Spleen (tissue), 11 donors: ENCODE data around the gene HDAC9. TPM values are rescaled to one million over a fixed set of nuclear protein-coding genes. Genes with fewer than 3 reads are reported as not detected.

ENCODE experiments used
- DNase-seq: peaks from one replicate; pipeline ENCODE4 v3.0.0-alpha.2; 2020
- H3K27ac ChIP-seq, 8 donors: fragments of 200-600 bp; sonication (generic) in 7 of 8; 1 replicate in 4 of 8; 2 replicates in 4 of 8; pipeline versions ENCODE4 v1.5.0 to v1.8.0; 2016 to 2021; ENCODE audit warnings: inconsistent platforms in 4 of 8, mild to moderate bottlenecking in 4 of 8, moderate library complexity in 1 of 8
- H3K27me3 ChIP-seq, 7 donors: fragments of 200-600 bp; sonication (generic) in 6 of 7; replicated peaks in 1 of 7; 1 replicate in 4 of 7; 2 replicates in 3 of 7; pipeline versions ENCODE4 v1.5.0 to v1.8.0; 2016 to 2021; ENCODE audit warnings: inconsistent platforms in 3 of 7, mild to moderate bottlenecking in 1 of 7
- H3K36me3 ChIP-seq, 6 donors: fragments of 200-600 bp; sonication (generic) in 5 of 6; 1 replicate in 4 of 6; 2 replicates in 2 of 6; pipeline versions ENCODE4 v1.5.0 to v1.8.0; 2016 to 2021; ENCODE audit warnings: inconsistent platforms in 2 of 6
- H3K4me1 ChIP-seq, 6 donors: fragments of 200-600 bp; sonication (generic) in 5 of 6; 1 replicate in 3 of 6; 2 replicates in 3 of 6; pipeline versions ENCODE4 v1.5.0 to v1.8.0; 2016 to 2021; ENCODE audit warnings: inconsistent platforms in 3 of 6
- H3K4me3 ChIP-seq, 8 donors: fragments of 200-600 bp; sonication (generic) in 7 of 8; 1 replicate in 4 of 8; 2 replicates in 4 of 8; pipeline versions ENCODE4 v1.5.0 to v1.8.0; 2016 to 2021; ENCODE audit warnings: inconsistent platforms in 4 of 8, mild to moderate bottlenecking in 4 of 8, moderate library complexity in 2 of 8
- H3K9me3 ChIP-seq, 8 donors: fragments of 200-600 bp; sonication (generic) in 7 of 8; 1 replicate in 4 of 8; 2 replicates in 4 of 8; pipeline versions ENCODE4 v1.5.0 to v1.8.0; 2016 to 2021; ENCODE audit warnings: inconsistent platforms in 4 of 8
- POLR2A ChIP-seq, 3 donors: fragments of 450-650 bp; IDR thresholded peaks; one replicate each; pipeline ENCODE4 v1.5.1; 2017; ENCODE audit warnings: antibody characterized with exemption in 3 of 3, mild to moderate bottlenecking in 1 of 3
- POLR2AphosphoS5 ChIP-seq, 3 donors: sonication (generic); formaldehyde crosslinking; IDR thresholded peaks; one replicate each; pipeline ENCODE4 v1.5.1; 2017; ENCODE audit warnings: antibody characterized with exemption in 3 of 3
- WGBS, 5 donors: extraction: QIAGEN DNeasy Blood & Tissue Kit in 3 of 5; methylation state at CpG; one replicate each; pipeline versions ENCODE4 v1.1.5 to v1.1.7; 2013 to 2018; 5-methylcytosine and 5-hydroxymethylcytosine counted together
- intact Hi-C: fragments of 100-400 bp; cut with DNase I; formaldehyde crosslinking; loops from one replicate; pipeline ENCODE4 v1.15.0; 2023; ENCODE audit warnings: low total_unique reads
- polyA plus RNA-seq, 3 donors: library from polyadenylated mRNA; stranded (reverse); fragments of 200-250 nt; gene quantifications; one replicate each; pipeline ENCODE4 v1.2.1, GENCODE V29; 2013
- total RNA-seq, 7 donors: library from RNA; depleted of rRNA in 3 of 7; stranded (reverse); fragments of >200 nt in 3 of 7; fragmentation: NEBNext Ultra II Directional in 4 of 7; extraction: Animal tissue kit (Norgen Biotek cat#: 25700) in 4 of 7; gene quantifications; one replicate each; pipeline versions ENCODE4 v1.1.0 to v1.2.1, GENCODE V29; 2016 to 2021
- TF ChIP-seq, protein P1 (sequence below), 11 experiments: fragments of 200-600 bp in 7 of 11; fragments of 450-650 bp in 4 of 11; sonication (generic) in 4 of 11; IDR thresholded peaks in 8 of 11; conservative IDR thresholded peaks in 3 of 11; 1 replicate in 7 of 11; 2 replicates in 4 of 11; pipeline versions ENCODE4 v1.4.0 to v1.8.0; 2016 to 2021; ENCODE audit warnings: antibody characterized with exemption in 11 of 11, inconsistent platforms in 4 of 11, mild to moderate bottlenecking in 1 of 11
- donor health status: healthy with polysubstance abuse.
- donor health status: DM: no; HTN: no; CAD: no; lungs with moderate emphysema.
- donor health status: DM: no; HTN: no; CAD: no.
- donor health status: Bipolar disorder and iron deficiency.
- donor health status: healthy.
- donor health status: DM: no; HTN: no; CAD: no.
- donor health status: DM: yes; HTN: yes; CAD: no.

Gene HDAC9
- total and polyA plus RNA-seq, 10 donors = 15.9 to 100 (median 66.1) TPM

DNA sequence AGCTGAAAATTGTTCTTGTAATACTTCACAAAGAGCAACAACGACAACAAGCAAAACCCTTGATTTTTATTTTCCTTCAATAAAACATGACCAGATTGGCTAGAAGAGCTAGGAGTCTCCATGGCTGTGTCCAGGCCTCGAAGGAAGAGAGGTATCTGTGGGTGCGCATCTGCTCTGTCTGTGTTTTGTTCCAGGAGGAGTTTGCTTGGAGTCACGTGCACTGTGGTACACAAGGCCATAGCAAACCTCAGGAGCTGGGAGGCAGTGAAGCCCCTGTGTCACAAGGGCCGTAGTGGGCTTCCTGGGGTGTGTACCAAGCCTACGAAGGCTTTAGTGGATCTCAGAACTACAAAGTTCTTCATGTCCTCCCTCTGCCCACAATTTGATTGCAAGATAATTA is 350.2 kb downstream of the HDAC9 start:
- intact Hi-C loops = no loop called here
- WGBS, 5 donors = 85 to 93% (median 90%) methylated on average over 6 of the region's 6 CpGs
- no peaks in the 10 kb centered on the region for H3K27me3 ChIP-seq
- DNase-seq = no peak
- H3K9me3 ChIP-seq = no peaks in the 10 kb centered on the region
- H3K4me1 ChIP-seq = no peaks in the 10 kb centered on the region
- TF ChIP-seq, protein P1, sequence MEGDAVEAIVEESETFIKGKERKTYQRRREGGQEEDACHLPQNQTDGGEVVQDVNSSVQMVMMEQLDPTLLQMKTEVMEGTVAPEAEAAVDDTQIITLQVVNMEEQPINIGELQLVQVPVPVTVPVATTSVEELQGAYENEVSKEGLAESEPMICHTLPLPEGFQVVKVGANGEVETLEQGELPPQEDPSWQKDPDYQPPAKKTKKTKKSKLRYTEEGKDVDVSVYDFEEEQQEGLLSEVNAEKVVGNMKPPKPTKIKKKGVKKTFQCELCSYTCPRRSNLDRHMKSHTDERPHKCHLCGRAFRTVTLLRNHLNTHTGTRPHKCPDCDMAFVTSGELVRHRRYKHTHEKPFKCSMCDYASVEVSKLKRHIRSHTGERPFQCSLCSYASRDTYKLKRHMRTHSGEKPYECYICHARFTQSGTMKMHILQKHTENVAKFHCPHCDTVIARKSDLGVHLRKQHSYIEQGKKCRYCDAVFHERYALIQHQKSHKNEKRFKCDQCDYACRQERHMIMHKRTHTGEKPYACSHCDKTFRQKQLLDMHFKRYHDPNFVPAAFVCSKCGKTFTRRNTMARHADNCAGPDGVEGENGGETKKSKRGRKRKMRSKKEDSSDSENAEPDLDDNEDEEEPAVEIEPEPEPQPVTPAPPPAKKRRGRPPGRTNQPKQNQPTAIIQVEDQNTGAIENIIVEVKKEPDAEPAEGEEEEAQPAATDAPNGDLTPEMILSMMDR (IDR thresholded peaks at IDR 0.05 in 8 of 11, conservative IDR thresholded peaks at IDR 0.05 in 3 of 11) = no peak
- no peak for TF ChIP-seq POLR2A (IDR thresholded peaks at IDR 0.05)
- TF ChIP-seq POLR2AphosphoS5 (IDR thresholded peaks at IDR 0.05) = no peak
- no peak overlapping the region for H3K4me3 ChIP-seq
- H3K36me3 ChIP-seq = no peaks in the 10 kb centered on the region
- H3K27ac ChIP-seq = no peak overlapping the region

DNA sequence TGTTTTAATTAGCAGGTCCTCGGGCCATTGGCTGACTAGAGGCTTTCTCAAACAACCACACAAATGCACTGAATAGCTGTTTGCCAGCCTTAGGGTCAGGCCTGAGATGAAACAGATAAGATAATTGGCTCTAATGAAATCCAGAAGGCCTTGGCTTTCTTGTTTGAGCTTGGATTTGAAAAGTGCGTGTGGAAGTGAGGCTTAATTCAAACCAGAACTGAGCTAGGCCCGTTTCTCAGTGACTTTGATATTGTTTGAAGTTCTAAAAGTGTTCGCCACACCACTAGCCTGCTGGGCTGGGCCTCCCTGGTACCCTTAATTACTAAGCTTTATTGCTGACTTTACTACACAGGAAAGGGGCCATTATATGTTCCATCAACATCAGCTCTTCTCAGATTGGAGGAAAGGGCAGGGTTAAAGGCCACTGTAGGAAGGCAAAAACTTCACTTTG is 351.2 kb downstream of the HDAC9 start:
- no peak for DNase-seq
- no peaks in the 10 kb centered on the region for H3K4me1 ChIP-seq
- no peaks in the 10 kb centered on the region for H3K36me3 ChIP-seq
- intact Hi-C loops = no loop called here
- TF ChIP-seq POLR2A (IDR thresholded peaks at IDR 0.05) (no peak), POLR2AphosphoS5 (IDR thresholded peaks at IDR 0.05) (no peak)
- TF ChIP-seq, protein P1 (IDR thresholded peaks at IDR 0.05 in 8 of 11, conservative IDR thresholded peaks at IDR 0.05 in 3 of 11) = no peak
- H3K27ac ChIP-seq = no peak overlapping the region
- H3K4me3 ChIP-seq = no peak overlapping the region
- 74 to 86% (median 84%) methylated on average over 4 of the region's 4 CpGs for WGBS, 5 donors
- no peaks in the 10 kb centered on the region for H3K9me3 ChIP-seq
- no peaks in the 10 kb centered on the region for H3K27me3 ChIP-seq

DNA sequence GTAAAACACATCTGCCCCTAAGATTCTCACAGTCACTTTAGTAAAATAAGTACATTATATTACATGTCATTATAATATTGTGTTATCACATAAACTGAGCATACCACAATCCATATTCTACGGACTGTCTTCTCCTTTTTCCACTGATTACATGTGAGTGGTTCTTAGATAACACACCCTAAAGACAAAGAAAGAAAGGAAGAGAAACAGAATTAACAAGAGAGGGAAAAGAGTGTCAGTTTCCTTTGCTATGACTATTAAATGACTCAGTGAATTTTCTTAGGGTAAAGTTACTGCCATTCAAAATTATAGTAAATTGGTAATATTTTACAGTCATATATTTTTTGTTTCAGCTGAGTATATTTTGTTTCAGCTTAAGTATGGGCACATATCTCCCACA is 353.6 kb downstream of the HDAC9 start:
- H3K4me3 ChIP-seq = no peak overlapping the region
- no peak overlapping the region for H3K27ac ChIP-seq
- intact Hi-C loops = no loop called here
- H3K36me3 ChIP-seq = no peaks in the 10 kb centered on the region
- DNase-seq = no peak
- H3K4me1 ChIP-seq = no peaks in the 10 kb centered on the region
- no peaks in the 10 kb centered on the region for H3K27me3 ChIP-seq
- no peaks in the 10 kb centered on the region for H3K9me3 ChIP-seq
- TF ChIP-seq, protein P1 (IDR thresholded peaks at IDR 0.05 in 8 of 11, conservative IDR thresholded peaks at IDR 0.05 in 3 of 11) = no peak
- no peak for TF ChIP-seq POLR2A (IDR thresholded peaks at IDR 0.05)
- TF ChIP-seq POLR2AphosphoS5 (IDR thresholded peaks at IDR 0.05) = no peak
- 73 to 88% (median 81%) methylated on average over 1 of the region's 1 CpG for WGBS, 5 donors

DNA sequence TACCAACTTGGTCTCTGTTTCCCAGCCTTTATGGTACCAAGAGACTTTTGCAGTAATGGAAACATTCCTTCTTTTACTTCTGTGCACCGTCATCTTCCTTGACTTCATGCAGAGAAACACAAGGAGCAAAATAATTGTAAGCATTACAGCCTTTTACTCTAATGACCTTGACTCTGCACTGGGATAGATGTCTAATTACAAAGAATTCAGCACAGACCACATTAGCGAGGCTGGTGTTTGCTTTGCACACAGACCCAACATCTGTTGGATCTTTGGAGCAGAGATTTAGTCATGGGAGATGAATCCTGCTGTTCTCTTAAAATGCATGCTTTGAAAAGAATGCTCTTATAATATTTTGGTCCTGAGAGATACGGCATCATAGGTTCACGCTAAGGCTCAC is 360.2 kb downstream of the HDAC9 start:
- Histone ChIP-seq H3K27ac (no peak overlapping the region), H3K4me1 (no peaks in the 10 kb centered on the region), H3K9me3 (peaks cover 0 to 3% (median 0%) of the 10 kb centered on the region in 8 donors), H3K4me3 (no peak overlapping the region), H3K36me3 (no peaks in the 10 kb centered on the region), H3K27me3 (no peaks in the 10 kb centered on the region)
- TF ChIP-seq POLR2AphosphoS5 (IDR thresholded peaks at IDR 0.05) = no peak
- TF ChIP-seq POLR2A (IDR thresholded peaks at IDR 0.05) = no peak
- TF ChIP-seq, protein P1 (IDR thresholded peaks at IDR 0.05 in 8 of 11, conservative IDR thresholded peaks at IDR 0.05 in 3 of 11) = no peak
- intact Hi-C loops = no loop called here
- no peak for DNase-seq
- WGBS, 5 donors = 93 to 96% (median 95%) methylated on average over 4 of the region's 4 CpGs
